HG03571 (cell line): ENCODE data around the gene ITK.
"Not testable (repeated sequence)": the region's sequence is repeated elsewhere in the genome, so short reads cannot be mapped to it uniquely, and the experiment has no call there.

Experiments used
- ATAC-seq: cut with Tn5 transposase; IDR thresholded peaks from one replicate; pipeline ENCODE4 v1.9.1; 2021; ENCODE audit not compliant: unreplicated experiment

Gene ITK

DNA sequence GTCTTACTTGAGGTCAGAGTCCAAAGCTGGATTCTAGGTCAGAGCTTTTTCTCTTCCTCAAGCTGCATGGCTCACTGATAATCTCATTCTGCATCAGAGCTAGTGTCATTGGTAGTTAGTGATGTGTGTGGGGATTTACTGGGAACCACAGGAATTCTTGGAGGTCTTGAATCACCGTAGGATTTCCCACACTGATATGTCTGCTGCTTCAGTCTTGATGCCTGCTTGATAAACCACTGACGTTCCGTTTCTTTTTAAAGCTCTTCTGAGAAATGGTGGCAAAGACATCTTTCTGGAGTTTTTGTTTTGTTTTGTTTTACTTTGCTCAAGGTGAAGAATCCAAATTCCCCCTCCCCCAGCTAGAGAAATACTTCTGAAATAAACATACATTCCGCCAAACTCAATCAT, 13.4 kb upstream of the ITK start:
- no peak for ATAC-seq

DNA sequence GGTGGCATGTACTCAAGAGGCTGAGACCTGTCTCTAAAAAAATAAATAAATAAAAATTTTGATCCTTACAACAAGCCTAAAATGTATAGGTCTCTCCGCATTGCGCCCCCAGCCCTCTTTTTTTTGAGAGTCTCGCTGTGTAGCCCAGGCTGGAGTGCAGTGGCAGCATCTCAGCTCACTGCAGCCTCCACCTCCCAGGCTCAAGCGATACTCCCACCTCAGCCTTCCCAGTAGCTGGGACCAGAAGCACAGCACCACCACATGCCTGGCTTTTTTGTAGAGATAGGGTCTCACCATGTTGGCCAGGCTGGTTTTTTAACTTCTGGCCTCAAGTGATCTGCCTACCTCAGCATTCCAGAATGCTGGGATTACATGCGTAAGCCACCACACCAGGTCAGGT, 12.4 kb upstream of the ITK start:
- no peak for ATAC-seq

DNA sequence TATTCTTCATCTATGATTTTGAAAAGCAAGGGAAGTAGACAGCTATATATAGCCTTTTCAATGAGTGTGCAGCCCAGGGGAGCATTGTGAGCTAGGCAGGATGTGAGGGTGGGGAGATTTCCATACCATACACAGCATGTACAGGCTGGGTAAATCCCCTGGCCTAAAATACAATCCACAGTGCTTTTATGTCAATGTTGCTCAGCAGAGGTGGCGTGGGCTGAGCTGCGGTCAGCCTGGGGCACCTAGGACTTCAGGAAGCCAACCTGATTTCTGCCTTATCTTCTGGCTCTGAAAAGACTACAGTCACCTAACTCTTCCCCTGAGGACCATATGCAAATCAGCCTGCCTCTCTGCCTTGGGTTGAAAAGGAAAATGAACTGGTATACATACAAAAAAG, 8.2 kb upstream of the ITK start:
- peak; percentile 98 for ATAC-seq

DNA sequence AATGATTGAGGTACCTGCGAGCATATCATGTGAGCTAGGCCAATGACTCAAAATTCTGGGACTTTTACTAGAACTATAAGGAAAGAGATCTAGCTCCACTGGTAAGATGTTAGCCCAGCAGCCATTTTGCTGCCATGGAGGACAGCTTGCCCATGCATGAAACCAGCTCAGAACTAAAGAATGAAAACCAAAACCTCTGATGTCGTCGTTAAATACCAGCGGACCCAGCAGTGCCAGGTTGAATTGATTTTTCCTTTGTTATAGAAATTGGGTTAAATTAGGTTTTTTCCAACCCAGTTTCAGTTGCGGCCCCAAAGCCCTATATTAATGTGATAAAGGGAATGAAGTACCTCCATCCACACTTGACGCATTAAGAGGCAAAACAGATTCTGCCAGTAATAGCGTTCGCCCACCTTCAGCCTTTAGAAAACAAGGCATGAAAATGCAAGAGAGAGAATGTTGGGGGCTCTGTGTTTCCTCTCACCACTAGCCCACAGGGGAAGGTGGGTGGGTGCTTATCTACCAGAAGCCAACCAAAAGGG, 5.5 kb upstream of the ITK start:
- no peak for ATAC-seq

DNA sequence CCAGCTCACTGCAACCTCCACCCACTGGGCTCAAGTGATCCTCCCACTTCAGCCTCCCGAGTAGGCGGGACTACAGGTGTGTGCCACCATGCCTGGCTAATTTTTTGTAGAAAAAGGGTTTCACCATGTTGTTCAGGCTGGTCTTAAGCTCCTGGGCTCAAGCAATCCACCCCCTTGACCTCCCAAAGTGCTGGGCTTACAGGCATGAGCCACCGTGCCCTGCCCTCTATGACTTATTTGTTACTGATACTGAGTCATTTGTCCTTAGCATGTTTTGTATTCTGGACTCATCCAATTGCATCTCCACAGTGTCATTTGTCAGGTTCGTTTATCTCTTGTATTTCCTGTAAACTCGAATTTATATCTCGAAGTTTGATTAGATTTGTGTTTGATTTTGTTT, 2.7 kb upstream of the ITK start:
- ATAC-seq, result no peak

DNA sequence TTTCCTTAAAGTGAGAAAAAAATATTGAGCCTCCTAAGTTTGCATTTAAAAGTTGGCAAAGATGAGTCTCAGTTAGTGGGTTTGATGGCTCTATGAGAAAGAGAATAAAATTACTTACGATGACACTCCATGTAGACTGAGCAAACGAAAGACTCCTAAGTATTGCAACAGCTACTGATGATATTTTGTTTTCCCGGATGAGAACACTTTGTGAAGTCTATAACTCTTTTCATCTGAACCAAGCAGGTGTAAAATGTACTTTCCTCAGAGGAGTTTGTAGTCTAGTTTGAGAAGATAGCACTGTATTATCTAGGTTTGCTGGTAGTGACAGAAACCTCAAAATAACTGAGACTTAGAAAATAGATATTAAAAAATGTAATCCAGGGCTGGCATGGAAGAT, 1.7 kb upstream of the ITK start:
- no peak for ATAC-seq

DNA sequence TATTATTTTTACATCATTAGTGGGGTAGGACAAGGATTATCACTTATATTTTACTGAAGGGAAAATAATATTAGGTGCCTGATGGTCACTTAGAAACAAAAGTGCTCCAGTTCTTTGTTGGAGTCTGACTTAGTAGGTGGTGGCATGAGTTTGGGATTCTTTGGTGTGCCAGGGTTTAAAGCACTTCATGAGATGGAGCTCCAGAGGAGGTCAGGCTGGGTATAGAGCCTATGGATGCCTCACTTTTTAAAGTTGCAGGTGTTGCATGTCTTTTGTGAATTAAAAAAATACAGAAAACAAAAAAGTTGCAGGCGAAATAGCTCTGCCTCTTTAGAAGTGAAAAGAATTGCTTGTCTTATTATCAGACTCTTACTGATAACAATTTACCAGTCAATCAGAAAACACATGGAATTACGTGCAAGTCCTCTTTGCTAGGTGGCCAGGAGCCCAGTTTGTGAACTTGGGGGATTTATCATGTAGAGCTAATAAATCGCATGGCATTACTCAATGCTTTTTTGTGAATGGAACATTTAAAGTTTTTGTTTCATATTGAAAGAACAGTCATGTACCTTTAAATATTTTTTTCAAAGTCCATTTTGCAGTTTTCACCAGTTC, 1.6 kb downstream of the ITK start:
- ATAC-seq, result no peak

DNA sequence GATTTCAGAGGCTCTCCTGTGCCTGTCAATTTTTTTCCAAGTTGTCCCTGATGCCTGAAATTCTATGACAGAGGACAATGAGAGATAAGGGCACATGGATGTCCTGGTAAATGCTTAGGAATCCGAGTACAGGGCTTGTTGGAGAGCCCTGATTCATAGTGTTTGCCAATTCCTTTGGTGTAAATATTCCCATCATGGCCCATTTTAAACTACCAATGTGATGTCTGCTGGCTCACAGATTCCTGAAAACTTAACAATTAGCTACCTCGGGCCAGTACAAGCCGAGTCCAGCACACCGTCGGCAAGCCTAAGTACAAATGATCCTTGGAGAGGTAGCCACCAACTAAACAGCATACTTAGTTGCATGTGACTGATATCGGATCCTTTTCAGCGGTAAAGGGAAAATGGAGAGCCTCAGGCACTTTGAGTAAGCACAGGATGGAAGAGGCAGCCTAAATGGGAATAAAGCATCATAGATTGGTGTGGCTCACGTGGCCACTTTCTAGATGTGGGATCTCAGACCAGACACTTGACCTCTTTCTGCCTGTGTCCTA, 3.6 kb downstream of the ITK start:
- no peak for ATAC-seq

DNA sequence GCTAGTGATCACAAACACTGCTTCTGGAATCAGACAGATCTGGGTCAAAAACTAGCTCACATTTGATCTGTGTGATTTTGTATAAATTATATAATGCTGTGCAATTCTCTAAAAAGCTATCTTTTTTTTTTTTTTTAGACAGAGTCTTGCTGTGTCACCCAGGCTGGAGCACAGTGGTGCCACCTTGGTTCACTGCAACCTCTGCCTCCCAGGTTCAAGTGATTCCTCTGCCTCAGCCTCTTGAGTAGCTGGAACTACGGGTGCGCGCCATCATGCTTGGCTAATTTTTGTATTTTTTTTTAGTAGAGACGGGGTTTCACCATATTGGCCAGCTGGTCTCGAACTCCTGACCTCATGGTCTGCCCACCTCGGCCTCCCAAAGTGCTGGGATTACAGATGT, 4.5 kb downstream of the ITK start:
- ATAC-seq, result not testable (repeated sequence)

DNA sequence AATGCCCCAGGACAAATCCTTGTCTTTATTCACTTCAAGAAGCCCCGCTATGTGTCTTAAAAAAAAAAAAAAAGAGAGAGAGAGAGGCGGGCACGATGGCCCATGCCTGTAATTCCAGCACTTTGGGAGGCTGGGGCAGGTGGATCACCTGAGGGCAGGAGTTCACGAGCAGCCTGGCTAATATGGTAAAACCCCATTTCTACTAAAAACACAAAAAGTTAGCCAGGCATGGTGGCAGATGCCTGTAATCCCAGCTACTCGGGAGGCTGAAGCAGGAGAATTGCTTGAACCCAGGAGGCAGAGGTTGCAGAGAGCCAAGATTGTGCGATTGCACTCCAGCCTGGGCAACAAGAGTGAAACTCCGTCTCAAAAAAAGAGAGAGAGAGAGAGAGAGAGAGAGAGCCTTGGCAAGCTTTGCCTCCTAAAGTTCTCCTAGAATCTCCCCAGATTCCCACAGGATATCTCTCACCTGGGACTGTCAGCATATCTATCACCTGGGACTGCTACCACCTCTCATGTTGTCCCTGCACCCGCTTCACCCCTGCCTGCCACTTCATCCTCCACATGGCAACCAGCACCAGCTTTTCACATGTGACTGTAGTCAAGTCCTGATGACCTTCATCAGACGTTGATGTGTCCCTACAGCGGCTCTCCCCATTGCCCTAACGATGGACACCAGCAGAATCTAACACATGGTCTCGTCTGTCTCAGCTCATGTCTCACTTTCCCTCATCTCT, 5.8 kb downstream of the ITK start:
- ATAC-seq, result no peak

DNA sequence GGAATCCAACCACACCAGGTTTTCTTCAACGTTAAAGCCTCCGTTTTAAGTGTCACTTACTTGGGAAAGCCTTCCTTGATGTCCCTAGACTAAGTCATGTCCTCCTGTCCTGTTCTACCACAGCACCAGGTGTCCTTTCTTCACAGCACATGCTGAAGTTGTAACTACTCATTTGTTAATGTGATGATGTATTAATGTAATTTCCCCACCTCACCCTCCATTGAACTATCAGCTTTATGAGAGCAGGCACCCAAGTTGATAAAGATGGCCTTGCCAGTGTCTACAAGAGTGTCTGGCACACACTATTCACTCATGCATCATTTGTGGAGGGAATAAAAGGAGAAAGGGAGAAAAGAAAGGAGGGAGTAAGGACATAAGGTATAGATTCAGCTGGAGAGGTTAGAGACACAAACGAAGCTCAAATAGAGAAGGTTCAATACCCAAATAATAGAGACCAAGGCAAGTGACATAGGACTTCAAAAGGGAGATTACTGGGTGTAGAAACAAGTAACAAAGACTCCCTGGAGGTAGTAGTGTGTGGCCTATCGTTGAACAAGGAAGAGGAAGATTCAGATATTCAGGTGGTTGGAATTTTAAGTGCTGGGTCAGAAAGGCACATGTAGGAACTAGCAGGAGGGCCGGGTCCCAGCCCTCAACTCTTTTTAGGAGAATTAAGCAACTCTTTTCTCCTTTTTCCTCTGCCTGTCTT, 6.6 kb downstream of the ITK start:
- ATAC-seq, result no peak

DNA sequence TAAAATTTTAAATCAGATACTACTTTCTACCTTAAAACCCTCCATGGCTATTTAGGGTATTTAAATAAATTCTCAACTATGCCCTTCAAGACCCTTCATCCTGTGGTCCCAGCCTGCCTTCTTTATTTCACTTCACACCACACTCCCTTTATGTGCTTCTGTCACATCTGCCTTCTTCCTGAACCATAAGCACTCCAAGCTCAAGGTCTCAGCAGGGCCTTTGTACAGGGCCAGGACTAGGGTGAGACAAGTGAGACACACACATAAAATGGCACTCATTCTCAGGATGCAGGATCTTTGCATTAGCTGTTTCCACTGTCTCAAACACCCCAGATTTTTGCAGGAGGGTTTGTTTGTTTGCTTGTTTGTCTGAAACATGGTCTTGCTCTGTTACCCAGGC, 7.6 kb downstream of the ITK start:
- no peak for ATAC-seq

DNA sequence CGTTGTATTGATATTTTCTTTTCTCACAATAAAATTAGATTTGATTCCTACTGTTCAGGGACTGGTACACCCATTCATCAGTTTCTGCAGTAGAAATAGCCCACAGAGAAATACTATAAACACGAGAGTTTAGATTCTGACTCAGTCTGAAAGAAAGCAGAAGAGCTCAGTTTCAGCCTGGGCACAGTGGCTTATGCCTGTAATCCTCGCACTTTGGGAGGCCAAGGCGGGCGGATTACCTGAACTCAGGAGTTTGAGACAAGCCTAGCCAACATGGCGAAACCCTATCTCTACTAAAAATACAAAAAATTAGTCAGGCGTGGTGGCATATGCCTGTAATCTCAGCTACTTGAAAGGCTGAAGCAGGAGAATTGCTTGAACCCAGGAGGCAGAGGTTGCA, 8.6 kb downstream of the ITK start:
- no peak for ATAC-seq

DNA sequence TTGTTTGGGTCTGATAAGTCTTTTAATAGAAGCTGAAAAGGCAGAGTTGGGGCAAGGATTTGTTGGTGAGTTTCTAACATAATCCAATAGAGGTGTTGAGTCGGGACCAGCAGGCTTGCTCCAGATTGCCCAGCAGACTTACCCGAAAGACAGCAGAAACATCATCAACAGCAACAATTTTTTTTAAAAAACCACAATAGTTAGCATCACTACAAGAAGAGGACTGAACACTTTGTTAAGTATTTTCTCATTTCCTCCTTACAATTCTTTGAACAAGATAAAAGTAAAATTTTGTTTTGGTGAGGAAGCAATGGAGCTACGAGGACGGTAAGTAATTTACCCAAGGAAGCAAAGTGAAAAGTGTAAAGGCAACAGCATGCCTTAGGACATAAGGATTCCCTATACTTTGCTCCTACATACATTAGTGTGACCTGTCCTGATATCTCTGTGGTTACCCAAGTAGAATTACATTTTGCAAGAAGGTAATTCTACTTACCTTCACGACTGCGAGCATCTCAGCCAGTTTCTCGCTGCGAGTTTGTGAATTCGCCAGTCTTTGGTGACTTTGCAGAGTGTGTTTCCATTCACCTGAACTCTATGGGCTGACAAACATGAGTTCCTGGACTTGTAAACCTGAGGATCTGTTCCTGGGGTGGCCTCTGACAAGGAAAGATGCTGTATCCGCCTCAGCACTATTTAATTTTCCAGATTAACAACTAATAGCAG, 13.2 kb downstream of the ITK start:
- ATAC-seq, result no peak

DNA sequence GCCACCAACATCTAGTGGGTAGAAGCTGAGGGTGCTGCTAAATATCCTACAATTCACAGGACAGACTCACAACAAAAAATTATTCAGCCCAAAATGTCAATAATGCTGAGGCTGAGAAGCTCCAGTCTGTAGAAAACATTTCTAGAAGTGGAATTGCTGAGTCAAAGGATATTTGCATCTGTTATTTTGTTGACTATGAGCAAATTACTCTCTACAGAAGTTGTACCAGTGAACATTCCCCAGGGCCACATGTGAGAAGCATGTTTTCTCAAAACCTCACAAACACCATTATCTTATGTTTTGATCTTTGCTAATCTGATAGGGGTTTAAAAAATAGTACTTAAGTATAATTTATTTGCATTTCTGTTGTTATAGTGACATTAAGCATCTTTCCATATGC, 15.4 kb downstream of the ITK start:
- ATAC-seq, result no peak

DNA sequence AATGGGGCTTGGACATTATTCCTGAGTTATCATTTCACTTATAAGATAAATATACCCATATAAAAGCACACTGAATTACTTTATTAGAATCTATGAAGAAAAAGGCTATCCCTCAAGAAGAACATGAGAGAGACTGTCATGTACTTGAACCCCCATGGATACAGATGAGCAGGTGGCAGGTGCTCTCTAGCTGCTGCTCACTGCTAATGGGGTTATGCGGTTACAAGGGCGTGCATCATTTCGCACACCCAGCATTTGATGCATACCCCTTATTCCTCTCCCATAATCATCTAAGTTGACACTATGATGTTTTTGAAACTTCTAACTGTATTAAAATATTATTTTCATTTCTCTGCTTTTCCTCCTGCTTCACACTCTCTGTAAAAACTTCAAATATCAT, 16.4 kb downstream of the ITK start:
- ATAC-seq, result no peak

DNA sequence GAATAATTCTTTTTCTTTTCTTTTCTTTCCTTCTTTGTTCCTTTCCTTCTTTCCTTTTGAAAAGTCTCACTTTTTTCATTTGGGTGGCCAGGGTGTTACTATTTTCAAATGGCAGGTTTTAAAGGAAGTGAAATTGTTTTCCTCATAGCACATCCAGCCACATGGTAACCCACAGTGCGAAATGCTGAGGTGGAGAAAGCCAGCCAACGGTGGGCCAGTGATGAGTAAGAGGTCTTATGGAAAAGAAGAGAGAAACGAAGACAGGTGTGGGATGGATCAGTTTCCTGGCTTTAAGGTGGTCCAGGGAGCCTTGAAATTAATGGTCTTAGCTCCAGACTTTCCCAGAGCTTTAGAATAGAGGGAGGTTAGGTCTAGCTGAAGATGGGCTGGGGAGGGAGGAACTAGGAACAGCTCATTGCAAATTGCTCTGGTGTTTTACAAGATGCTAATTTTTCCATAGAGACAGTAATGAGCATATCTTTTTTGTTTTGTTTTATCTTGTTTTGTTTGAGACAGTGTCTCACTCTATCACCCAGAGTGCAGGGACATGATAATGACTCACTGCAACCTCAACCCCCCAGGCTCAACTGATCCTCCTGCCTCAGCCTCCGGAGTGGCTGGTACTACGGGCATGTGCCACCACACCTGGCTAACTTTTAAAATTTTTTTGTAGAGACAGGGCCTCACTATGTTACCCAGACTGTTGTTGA, 17.8 kb downstream of the ITK start:
- ATAC-seq, result no peak

DNA sequence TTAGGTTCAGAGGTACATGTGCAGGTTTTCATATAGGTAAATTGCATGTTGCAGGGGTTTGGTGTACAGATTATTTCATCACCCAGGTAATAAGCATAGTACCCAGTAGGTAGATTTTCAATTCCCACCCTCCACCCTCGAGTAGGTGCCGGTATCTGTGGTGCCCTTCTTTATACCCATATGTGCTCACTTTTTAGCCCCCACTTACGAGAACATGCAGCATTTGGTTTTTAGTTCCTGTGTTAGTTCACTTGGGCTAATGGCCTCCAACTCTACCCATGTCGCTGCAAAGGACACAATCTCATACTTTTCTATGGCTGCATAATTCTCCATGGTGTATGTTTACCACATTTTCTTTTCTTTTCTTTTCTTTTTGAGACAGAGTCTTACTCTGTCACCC, 21.2 kb downstream of the ITK start:
- ATAC-seq, result no peak

DNA sequence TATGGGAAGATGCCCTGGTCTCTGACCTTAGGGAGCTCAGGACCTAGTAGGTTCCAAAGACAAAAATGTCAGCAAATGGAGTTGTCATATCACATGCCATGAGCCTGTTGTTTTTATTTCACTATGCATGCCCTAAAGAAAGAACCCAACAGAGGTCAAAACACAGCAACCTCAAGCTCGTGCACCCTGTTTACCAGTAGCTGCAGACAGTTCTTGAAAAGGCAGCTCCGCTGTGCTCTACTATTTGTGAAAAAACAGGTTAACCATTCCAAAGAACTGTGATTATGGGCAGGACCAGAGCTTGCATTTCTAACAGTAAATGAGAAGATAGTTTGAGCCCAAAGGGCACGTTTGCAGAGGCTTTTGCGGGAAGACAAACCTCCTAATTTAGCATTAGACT, 22.8 kb downstream of the ITK start:
- no peak for ATAC-seq

DNA sequence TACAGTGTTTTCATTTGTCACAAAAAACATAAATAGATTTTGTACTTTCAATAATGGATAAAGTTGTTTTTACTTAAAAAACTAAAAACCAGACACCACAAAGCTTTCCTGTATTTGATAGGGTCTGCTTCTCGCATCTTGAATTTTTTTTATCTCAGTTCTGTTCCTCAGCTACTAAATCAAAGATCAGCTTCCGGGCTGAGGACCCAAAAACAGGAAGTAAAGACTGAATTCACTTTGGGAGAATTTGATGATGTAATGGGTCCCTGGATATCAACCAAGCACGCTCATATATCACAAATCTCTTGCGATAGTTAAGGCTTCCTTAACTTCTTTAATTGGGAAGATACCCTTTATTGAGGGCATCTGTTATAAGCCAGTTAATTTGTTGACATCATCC, 24.1 kb downstream of the ITK start:
- no peak for ATAC-seq

DNA sequence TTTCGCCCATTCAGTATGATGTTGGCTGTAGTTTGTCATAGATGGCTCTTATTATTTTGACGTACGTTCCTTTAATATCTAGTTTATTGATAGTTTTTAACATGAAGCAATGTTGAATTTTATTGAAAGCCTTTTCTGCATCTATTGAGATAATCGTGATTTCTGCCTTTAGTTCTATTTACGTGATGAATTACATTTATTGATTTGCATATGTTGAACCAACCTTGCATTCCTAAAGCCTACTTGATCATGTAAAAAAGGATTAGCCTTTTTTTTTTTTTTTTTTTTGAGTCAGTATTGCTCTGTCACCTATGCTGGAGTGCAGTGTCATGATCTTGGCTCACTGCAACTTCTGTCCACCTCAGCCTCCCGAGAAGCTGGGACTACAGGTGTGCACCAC, 25.1 kb downstream of the ITK start:
- ATAC-seq, result no peak
